HG02884 (cell line): ENCODE data around the gene CYB5B.
A peak's percentile ranks its signal among the peaks of the same experiment; 100 is the strongest.

ENCODE experiments used
- ATAC-seq: cut with Tn5 transposase; IDR thresholded peaks from one replicate; pipeline ENCODE4 v1.9.1; 2021; ENCODE audit warnings: mild to moderate bottlenecking, moderate library complexity; ENCODE audit not compliant: unreplicated experiment

CYB5B gene

GRCh38 chr16:69443927-69444631 lies 19.7 kb downstream of the CYB5B start:
- ATAC-seq = no peak

DNA sequence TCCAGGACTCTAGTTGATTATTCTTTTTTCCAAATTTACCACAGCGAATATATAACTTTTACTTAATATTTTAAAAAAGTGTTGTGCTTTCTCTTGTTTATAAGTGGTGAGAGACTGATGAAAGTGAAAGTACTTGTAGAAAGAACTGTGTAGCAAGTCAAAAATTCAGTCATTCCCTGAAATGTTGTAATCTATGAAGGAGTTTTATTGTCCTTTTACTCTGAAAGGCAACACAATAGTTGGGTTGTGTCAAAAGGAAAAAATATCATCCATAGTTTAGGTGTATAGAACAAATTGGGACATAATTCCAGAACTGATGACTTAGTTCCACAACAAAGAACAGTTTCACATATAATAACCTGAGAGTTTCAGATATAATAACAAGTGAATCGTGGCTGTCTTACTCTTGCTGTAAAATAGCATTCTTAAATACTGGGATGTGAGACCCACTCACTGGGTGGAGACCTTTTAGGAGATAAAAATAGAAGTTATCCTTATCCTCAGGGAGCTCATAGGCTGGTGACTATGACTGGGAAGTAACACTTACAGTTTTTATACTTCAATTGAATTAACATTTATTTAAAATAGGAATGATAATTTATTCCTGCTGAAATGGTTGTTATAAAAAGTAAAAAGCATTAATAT lies 20.6 kb downstream of the CYB5B start:
- no peak for ATAC-seq

- ATAC-seq = no peak
Observed at GRCh38 chr16:69448470-69449193, 24.2 kb downstream of the CYB5B start.

- ATAC-seq = no peak
Observed at GRCh38 chr16:69451166-69451565, 26.7 kb downstream of the CYB5B start.

DNA sequence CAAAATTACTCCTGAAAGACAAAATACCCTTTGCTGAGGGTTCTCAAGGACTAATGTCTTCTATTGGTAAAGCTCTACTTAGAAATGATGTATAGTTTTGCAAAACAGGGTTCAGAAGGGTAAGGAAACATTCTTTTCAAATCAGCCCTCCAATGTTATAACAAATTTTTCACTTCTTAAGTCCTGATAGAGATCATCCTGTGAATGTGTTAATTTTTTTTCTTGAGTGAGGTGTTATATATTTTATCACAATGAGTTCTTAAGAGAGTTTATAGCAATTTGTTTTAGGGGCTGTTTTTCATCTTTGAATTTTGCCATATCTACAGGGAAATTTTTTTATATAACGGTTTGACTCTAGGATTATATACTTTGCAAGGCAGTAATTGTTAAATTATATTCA lies 29.5 kb downstream of the CYB5B start:
- ATAC-seq = no peak

DNA sequence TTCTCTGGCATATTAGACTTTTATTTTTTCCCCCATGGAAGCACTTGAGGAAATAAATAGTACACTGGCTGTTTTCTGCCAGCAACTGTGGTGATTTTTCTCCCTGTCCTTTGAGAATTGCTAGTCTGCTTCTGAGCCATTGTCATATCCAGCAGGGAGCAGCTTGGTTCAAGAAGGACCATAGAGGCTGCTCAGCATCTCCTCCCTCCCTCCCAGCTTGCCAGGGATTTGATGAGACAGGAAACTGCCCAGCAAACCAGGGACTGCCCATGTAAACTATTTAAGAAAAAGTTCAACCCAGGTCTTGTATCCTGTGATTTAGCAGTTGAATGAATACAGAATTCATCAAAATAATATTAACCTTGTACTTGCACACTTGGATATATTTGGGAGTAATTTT lies 39.5 kb downstream of the CYB5B start:
- no peak for ATAC-seq

- peak; percentile 36 for ATAC-seq
Observed at GRCh38 chr16:69465083-69465721, 40.8 kb downstream of the CYB5B start.

DNA sequence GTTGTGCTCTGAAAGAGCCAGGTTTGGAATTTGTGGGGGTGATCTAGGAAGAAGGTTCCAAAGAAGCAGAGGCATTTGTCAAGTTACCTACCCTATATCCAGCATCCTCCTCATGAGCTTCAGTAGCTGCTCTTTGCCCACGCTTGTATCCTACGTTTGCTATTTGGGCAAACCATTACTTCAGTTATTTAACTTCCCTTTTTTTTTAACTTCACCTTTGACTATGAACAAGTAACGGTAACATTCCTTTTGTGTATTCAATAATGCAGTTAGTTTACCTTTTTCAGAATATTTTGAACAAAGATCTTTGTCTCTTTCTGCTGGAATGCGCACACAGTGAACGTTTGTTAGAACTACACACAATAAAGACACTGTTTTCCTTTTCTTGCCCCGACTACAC lies 41.5 kb downstream of the CYB5B start:
- ATAC-seq = no peak

GRCh38 chr16:69466547-69466946 lies 42.1 kb downstream of the CYB5B start:
- ATAC-seq = no peak

DNA sequence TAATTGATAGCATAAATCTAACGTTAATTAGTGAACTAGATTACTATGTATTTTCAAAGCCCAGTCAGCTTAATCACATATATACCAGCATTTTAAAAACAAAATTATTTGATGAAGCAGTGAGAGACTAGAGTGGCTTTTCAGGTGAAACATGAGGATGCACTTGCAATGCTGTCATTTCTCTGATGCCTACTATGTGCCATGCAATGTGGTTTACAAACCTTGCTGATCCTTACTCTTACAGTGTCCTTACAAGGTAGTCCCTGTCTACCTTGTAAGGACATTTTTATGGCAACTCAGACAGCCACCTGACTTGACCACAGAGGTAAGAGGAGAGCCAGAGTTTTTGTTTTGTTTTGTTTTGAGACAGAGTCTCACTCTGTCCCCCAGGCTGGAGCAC lies 42.7 kb downstream of the CYB5B start:
- no peak for ATAC-seq

- ATAC-seq = no peak
Observed at GRCh38 chr16:69467531-69468204, 43.2 kb downstream of the CYB5B start.

- ATAC-seq = no peak
Observed at GRCh38 chr16:69469807-69470561, 45.6 kb downstream of the CYB5B start.

DNA sequence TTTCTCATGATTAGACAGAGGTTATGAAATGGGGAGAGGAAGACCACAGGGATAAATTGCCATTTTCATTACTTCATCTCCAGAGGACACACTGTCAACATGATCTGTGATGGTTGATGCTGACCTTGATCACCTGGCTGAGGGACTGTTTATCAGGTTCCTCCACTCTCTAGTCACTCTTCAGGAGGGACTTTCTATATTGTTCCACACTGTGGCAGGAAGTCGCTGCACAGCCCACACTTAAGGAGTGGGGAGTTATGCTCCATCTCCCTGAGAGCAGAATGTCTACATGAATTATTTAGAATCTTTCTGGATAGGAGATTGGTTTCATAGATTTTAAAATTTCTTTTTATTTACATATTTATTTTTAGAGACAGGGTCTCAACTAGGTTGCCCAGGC lies 46.7 kb downstream of the CYB5B start:
- no peak for ATAC-seq

DNA sequence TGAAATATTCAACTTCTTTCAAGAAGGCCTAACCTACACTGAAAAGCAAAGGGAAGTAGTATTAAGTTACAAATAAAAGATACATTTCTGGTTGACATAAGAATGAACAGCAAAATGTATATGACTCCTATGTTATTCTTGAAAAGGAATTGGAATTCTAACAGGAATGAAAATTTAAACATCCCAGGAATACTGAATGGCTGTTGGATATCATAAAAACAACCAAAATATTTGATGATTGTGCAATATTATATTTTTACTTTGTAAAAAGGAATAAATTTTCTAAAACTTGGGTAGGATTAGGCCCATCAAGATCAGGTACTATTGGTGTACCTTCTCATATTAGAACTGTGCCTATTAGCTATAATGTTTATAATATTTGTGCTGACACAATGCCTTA lies 50.0 kb downstream of the CYB5B start:
- no peak for ATAC-seq

DNA sequence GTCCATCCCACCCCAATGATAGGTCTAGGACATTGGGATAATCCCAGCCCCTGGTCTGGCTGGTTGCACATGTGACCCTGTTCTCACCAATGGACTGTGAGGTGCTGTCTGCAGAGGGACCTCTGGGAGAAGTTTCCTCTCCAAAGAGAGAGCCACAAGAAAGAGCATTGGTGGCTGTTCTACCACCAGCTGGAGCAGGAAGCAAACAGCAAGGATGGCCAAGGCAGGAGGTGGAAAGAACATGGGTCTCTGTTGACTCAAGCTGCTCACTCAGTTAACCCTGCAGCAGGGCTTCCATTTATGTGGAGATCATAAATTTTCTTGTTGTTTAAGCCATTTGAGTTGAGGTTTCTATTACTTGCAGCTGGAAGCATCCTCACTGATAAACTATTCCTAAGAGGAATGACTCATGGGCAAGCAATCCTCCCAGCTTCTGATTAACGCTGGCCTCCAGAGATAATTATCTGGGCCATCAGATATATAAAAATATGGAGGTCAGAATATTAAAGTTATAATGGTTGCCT lies 52.6 kb downstream of the CYB5B start:
- ATAC-seq = no peak

GRCh38 chr16:69477546-69477945 lies 53.1 kb downstream of the CYB5B start:
- ATAC-seq = no peak

DNA sequence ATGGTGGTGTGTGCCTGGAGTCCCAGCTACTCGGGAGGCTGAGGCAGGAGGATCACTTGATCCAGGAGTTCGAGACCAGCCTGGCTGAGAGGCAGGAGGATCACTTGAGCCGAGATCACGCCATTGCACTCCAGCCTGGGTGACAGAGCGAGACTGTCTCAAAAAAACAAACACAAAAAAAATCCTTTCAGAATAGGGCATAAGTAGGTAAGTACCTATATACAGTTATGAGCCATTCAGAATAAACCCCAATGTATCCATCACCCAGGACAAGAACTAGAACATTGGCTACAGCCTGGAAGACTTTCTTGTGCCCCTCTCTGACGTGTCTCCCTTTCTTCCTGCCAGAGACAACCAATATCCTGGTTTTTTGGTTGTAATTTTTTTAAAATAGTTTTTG lies 54.3 kb downstream of the CYB5B start:
- no peak for ATAC-seq

GRCh38 chr16:69479775-69480174 lies 55.4 kb downstream of the CYB5B start:
- ATAC-seq = no peak

- ATAC-seq = no peak
Observed at GRCh38 chr16:69481901-69482341, 57.5 kb downstream of the CYB5B start.

DNA sequence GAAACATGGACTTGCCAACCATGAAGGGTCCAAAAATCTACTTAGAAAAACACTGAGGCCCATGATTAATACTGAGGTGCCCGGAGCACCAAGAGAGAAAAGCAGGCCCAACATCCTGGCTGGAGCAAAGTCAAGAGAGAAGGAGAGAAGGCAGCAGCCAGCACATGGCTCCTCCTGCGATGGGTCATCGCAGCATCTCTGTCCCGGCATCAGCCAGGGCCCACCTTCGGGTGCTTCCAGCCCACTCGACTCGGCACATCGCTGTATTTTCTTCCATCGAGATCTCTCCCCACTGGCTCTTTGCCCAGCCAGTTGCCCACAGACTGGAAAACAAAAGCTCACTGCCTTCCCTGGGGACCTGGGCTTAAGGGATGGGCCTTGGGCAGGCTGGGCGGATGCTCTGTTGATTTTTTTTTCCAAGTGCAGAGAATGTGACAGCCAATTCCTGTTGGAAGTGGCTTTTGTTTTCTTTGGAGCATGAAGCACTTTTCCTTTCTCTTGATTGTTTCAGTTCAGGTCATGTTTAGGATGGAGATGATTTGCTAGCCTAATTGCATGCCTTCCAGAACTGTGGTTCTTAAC lies 58.1 kb downstream of the CYB5B start:
- ATAC-seq = no peak
